Neural progenitor cell (in vitro differentiated cells): ENCODE results near the gene MAGI2.

Source experiments
- EZH2 ChIP-seq: fragments of 200-600 bp; sonication (generic); IDR thresholded peaks from 2 replicates; pipeline ENCODE4 v1.6.1; 2017; ENCODE audit warnings: antibody characterized with exemption, mild to moderate bottlenecking, moderate library complexity
- EZH2phosphoT487 ChIP-seq: fragments of 200-600 bp; sonication (generic); IDR thresholded peaks from 2 replicates; pipeline ENCODE4 v1.6.1; 2017; ENCODE audit warnings: antibody characterized with exemption
- TF ChIP-seq, protein P1 (sequence below): fragments of 200-600 bp; sonication (generic); IDR thresholded peaks from 2 replicates; pipeline ENCODE4 v1.5.1; 2017; ENCODE audit warnings: antibody characterized with exemption, mild to moderate bottlenecking

DNA sequence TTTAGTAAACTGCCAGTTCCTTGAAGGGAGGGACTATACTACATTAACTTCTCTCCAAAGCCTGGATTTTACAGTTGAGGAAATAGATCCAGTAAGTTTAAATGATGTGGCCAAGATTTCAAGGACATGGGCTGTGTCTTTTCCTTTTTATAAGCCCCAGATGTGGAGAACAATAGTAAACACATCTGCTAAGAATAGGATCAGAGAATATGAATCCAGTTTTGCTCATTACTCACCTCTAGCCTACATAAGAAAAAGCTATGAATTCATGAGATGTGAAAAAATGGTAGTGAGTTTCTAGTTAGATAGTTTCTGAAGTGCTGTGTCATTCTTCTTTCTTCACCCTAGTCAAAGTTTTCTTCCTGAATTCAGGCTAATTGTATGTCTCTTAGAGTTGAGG is 38.6 kb downstream of the MAGI2 start:
- TF ChIP-seq, protein P1, sequence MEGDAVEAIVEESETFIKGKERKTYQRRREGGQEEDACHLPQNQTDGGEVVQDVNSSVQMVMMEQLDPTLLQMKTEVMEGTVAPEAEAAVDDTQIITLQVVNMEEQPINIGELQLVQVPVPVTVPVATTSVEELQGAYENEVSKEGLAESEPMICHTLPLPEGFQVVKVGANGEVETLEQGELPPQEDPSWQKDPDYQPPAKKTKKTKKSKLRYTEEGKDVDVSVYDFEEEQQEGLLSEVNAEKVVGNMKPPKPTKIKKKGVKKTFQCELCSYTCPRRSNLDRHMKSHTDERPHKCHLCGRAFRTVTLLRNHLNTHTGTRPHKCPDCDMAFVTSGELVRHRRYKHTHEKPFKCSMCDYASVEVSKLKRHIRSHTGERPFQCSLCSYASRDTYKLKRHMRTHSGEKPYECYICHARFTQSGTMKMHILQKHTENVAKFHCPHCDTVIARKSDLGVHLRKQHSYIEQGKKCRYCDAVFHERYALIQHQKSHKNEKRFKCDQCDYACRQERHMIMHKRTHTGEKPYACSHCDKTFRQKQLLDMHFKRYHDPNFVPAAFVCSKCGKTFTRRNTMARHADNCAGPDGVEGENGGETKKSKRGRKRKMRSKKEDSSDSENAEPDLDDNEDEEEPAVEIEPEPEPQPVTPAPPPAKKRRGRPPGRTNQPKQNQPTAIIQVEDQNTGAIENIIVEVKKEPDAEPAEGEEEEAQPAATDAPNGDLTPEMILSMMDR = no peak
- TF ChIP-seq EZH2phosphoT487 (no peak), EZH2 (no peak)
